SU-DHL-6 (cell line): ENCODE data around the gene NACC1.
A peak's percentile ranks its signal among the peaks of the same experiment; 100 is the strongest.

ENCODE experiments used
- H2AFZ ChIP-seq: fragments of 200-600 bp; sonication (generic); 2 replicates; pipeline ENCODE4 v1.6.1; 2014; ENCODE audit warnings: low read depth, mild to moderate bottlenecking, moderate library complexity, mixed read lengths, antibody characterized with exemption, low read length; ENCODE audit not compliant: severe bottlenecking
- H3F3A ChIP-seq: fragments of 200-600 bp; shearing (Covaris generic); 2 replicates; pipeline ENCODE4 v1.6.0; 2016; ENCODE audit warnings: antibody characterized with exemption, mild to moderate bottlenecking; ENCODE audit not compliant: insufficient read depth
- H3K27ac ChIP-seq: fragments of 200-600 bp; sonication (generic); 2 replicates; pipeline ENCODE4 v1.5.1; 2016; ENCODE audit warnings: low read depth, mild to moderate bottlenecking, low read length, moderate library complexity, mixed read lengths
- H3K27me3 ChIP-seq: fragments of 200-600 bp; sonication (generic), shearing (Covaris generic); 2 replicates; pipeline ENCODE4 v1.6.0; 2014; ENCODE audit warnings: mild to moderate bottlenecking, low read length
- H3K36me3 ChIP-seq: fragments of 200-600 bp; sonication (generic); 2 replicates; pipeline ENCODE4 v1.6.1; 2014; ENCODE audit warnings: mild to moderate bottlenecking, low read length, mixed read lengths
- H3K4me2 ChIP-seq: fragments of 300-600, 200-600 bp; shearing (Covaris generic), sonication (generic); 2 replicates; pipeline ENCODE4 v1.6.0; 2014; ENCODE audit warnings: low read length, low read depth, mild to moderate bottlenecking; ENCODE audit not compliant: poor library complexity, severe bottlenecking
- H3K4me3 ChIP-seq: fragments of 200-600 bp; sonication (generic); 2 replicates; pipeline ENCODE4 v1.5.1; 2014; ENCODE audit warnings: antibody characterized with exemption, low read length, mild to moderate bottlenecking, mixed read lengths; ENCODE audit not compliant: insufficient read depth, poor library complexity, severe bottlenecking
- H3K79me2 ChIP-seq: fragments of 200-600 bp; sonication (generic); 2 replicates; pipeline ENCODE4 v1.6.1; 2014; ENCODE audit warnings: mild to moderate bottlenecking, low read length, moderate library complexity; ENCODE audit not compliant: insufficient read depth
- H3K9ac ChIP-seq: fragments of 200-600 bp; sonication (generic); 2 replicates; pipeline ENCODE4 v1.7.0; 2014; ENCODE audit warnings: mild to moderate bottlenecking, low read length
- H3K9me2 ChIP-seq: fragments of 200-600 bp; sonication (generic); replicated peaks from 2 replicates; pipeline ENCODE4 v1.6.1; 2014; ENCODE audit warnings: low read length; ENCODE audit not compliant: insufficient read depth
- H3K9me3 ChIP-seq: fragments of 200-600 bp; sonication (generic); 2 replicates; pipeline ENCODE4 v1.6.1; 2014; ENCODE audit warnings: low read length, mixed read lengths; ENCODE audit not compliant: insufficient read depth
- H4K20me1 ChIP-seq: fragments of 200-600 bp; sonication (generic); 2 replicates; pipeline ENCODE4 v1.6.1; 2014; ENCODE audit warnings: low read depth, mild to moderate bottlenecking, antibody characterized with exemption, low read length, moderate library complexity, mixed read lengths
- EZH2phosphoT487 ChIP-seq: fragments of 200-600 bp; sonication (generic), shearing (Covaris generic); conservative IDR thresholded peaks from 2 replicates; pipeline ENCODE4 v1.6.1; 2018; ENCODE audit warnings: mild to moderate bottlenecking, antibody characterized with exemption, low read length, moderate library complexity, mixed read lengths
- TF ChIP-seq, protein P1 (sequence below): fragments of 200-600 bp; sonication (generic); IDR thresholded peaks from one replicate; pipeline ENCODE4 v1.5.1; 2017; ENCODE audit warnings: antibody characterized with exemption, mild to moderate bottlenecking, low read length, moderate library complexity; ENCODE audit not compliant: insufficient read depth, poor library complexity, severe bottlenecking

Gene NACC1

DNA sequence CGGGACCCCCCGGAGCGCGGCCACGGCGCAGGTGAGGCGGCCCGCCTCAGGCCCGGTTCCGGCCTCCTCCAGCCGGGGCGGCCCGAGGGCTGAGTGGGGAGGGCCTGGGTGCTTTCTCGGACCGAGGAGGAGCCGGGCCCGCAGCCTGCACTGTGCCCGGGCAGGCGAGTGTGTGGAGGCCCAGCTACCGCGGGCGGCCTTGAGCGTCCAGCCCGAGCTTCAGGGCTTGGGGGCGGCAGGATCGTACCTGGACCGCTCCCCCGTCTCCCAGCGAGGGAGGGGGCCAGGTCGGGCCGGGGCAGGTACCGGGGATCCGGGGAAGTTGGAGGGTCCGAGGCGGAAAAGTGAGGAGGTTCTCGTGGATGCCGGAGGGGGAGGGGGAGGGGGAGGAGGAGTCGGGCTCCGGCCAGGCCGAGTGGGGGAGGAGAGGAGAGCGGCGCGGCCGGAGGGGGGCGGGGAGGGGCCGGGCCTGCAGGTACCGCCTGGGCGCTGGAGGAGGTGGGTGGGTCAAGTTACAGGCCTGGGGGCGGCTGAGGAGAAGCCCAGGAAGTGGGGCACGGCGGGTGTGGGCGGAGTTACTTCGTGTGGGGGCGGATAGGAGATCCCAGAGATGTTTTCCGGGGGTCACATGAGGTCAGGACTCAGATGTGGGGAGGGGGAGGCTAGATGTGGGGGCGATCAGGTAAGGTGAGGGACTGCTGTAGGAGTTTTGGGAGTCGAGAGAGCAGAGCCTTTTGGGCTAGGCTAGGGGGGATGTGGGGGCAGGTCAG, 545 bp downstream of the NACC1 start:
- H3K9me3 ChIP-seq, result no peaks in the 10 kb centered on the region
- peaks cover 8% of the 10 kb centered on the region for H3F3A ChIP-seq
- H4K20me1 ChIP-seq, result no peaks in the 10 kb centered on the region
- H3K27me3 ChIP-seq, result no peaks in the 10 kb centered on the region
- H3K9ac ChIP-seq, result peak overlapping the region; percentile 91
- no peak overlapping the region for H2AFZ ChIP-seq
- H3K36me3 ChIP-seq, result 0 out of 2 replicates have a peak, but pooled peaks cover 2% of the 10 kb centered on the region
- H3K4me3 ChIP-seq, result peak overlapping the region; percentile 100
- no peaks in the 10 kb centered on the region for H3K9me2 ChIP-seq
- TF ChIP-seq, protein P1, sequence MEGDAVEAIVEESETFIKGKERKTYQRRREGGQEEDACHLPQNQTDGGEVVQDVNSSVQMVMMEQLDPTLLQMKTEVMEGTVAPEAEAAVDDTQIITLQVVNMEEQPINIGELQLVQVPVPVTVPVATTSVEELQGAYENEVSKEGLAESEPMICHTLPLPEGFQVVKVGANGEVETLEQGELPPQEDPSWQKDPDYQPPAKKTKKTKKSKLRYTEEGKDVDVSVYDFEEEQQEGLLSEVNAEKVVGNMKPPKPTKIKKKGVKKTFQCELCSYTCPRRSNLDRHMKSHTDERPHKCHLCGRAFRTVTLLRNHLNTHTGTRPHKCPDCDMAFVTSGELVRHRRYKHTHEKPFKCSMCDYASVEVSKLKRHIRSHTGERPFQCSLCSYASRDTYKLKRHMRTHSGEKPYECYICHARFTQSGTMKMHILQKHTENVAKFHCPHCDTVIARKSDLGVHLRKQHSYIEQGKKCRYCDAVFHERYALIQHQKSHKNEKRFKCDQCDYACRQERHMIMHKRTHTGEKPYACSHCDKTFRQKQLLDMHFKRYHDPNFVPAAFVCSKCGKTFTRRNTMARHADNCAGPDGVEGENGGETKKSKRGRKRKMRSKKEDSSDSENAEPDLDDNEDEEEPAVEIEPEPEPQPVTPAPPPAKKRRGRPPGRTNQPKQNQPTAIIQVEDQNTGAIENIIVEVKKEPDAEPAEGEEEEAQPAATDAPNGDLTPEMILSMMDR, result no peak
- TF ChIP-seq EZH2phosphoT487, result no peak
- peak overlapping the region; percentile 67 for H3K4me2 ChIP-seq
- H3K27ac ChIP-seq, result peak overlapping the region; percentile 78
- H3K79me2 ChIP-seq, result peaks cover 64% of the 10 kb centered on the region

DNA sequence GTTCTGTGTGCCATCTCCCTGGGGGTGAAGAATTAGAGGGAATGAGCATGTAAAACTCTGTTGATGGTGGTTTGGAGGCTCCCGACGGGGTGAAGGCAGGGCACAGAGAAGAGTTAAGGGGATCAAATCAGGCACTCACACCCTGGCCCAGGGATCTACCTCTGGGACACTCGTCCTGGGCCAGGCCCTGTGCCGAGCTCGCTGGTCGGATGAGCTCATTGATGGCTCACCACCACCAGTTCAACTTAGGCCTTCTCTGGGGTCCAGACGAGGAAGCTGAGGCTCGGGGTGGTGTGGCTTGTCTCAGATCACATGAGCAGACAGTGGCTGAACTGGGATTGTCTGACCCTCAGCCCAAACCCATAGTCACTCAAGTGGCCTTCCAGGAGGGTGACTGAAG, 1.6 kb downstream of the NACC1 start:
- no peak for TF ChIP-seq EZH2phosphoT487
- TF ChIP-seq, protein P1, result no peak
- H3K27me3 ChIP-seq, result no peaks in the 10 kb centered on the region
- peaks cover 67% of the 10 kb centered on the region for H3K79me2 ChIP-seq
- peak overlapping the region; percentile 67 for H3K4me2 ChIP-seq
- peak overlapping the region; percentile 91 for H3K9ac ChIP-seq
- H3F3A ChIP-seq, result peaks cover 8% of the 10 kb centered on the region
- 0 out of 2 replicates have a peak, but pooled peaks cover 2% of the 10 kb centered on the region for H3K36me3 ChIP-seq
- H2AFZ ChIP-seq, result no peak overlapping the region
- no peak overlapping the region for H3K4me3 ChIP-seq
- 0 out of 2 replicates have a peak overlapping the region, but pooled peaks have one; percentile 18 for H3K27ac ChIP-seq
- H4K20me1 ChIP-seq, result no peaks in the 10 kb centered on the region
- no peaks in the 10 kb centered on the region for H3K9me2 ChIP-seq
- H3K9me3 ChIP-seq, result no peaks in the 10 kb centered on the region

DNA sequence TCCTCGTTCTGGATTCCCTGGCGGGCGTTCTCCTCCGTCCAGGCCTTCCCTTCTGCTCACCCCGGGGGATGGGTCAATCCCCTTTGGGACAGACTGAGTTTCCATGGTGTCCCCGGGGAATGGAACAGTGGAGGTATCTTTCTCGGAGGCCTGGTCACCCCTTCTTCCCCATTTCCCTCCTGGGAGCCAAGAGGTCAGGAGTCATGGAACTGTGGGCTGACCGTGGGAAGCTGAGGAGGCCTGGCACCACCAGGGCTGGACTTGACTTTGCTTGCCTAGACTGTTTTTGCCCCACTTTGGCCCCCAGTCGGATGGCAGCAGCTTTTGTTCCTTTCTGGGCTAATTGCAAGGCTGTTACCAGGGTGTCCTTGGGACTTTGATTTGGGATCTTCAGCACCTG, 2.0 kb downstream of the NACC1 start:
- H3F3A ChIP-seq, result peaks cover 8% of the 10 kb centered on the region
- H3K27me3 ChIP-seq, result no peaks in the 10 kb centered on the region
- no peaks in the 10 kb centered on the region for H3K9me3 ChIP-seq
- H4K20me1 ChIP-seq, result no peaks in the 10 kb centered on the region
- peaks cover 67% of the 10 kb centered on the region for H3K79me2 ChIP-seq
- no peak overlapping the region for H3K4me2 ChIP-seq
- no peak overlapping the region for H3K27ac ChIP-seq
- H2AFZ ChIP-seq, result no peak overlapping the region
- H3K9me2 ChIP-seq, result no peaks in the 10 kb centered on the region
- no peaks in the 10 kb centered on the region for H3K36me3 ChIP-seq
- TF ChIP-seq, protein P1, result no peak
- no peak overlapping the region for H3K4me3 ChIP-seq
- no peak overlapping the region for H3K9ac ChIP-seq
